CD14-positive monocyte (primary cell): ENCODE results near the gene UBL3. TPM values are rescaled to one million over a fixed set of nuclear protein-coding genes. Genes with fewer than 3 reads are reported as not detected.

ENCODE experiments used
- DNase-seq, 3 donors: peaks; one replicate each; pipeline ENCODE4 v3.0.0-alpha.2; 2011 to 2022
- H2AFZ ChIP-seq: 2 replicates; pipeline ENCODE4 v1.6.0; 2012; ENCODE audit warnings: mild to moderate bottlenecking, low read depth, low read length, inconsistent platforms; ENCODE audit not compliant: insufficient read depth, poor library complexity, severe bottlenecking
- H3K27ac ChIP-seq, 2 donors: 1 replicate in 1 of 2; 2 replicates in 1 of 2; pipeline ENCODE4 v1.5.1; 2012 to 2013; ENCODE audit warnings: low read length in 2 of 2, control low read depth in 1 of 2, inconsistent platforms in 1 of 2, low read depth in 1 of 2, mild to moderate bottlenecking in 1 of 2
- H3K27me3 ChIP-seq, 2 donors: one replicate each; pipeline versions ENCODE4 v1.6.0 to v1.6.1; 2011 to 2013; ENCODE audit warnings: low read length in 2 of 2; ENCODE audit not compliant: control insufficient read depth in 2 of 2, insufficient read depth in 2 of 2
- H3K36me3 ChIP-seq, 2 donors: replicated peaks in 1 of 2; 1 replicate in 1 of 2; 2 replicates in 1 of 2; pipeline versions ENCODE4 v1.5.1 to v1.6.1; 2012 to 2013; ENCODE audit warnings: low read length in 2 of 2, control low read depth in 1 of 2, inconsistent platforms in 1 of 2, mild to moderate bottlenecking in 1 of 2; ENCODE audit not compliant: insufficient read depth in 2 of 2, control insufficient read depth in 1 of 2
- H3K4me1 ChIP-seq, 2 donors: 1 replicate in 1 of 2; 2 replicates in 1 of 2; pipeline versions ENCODE4 v1.5.1 to v1.6.1; 2012 to 2013; ENCODE audit warnings: low read length in 2 of 2, control low read depth in 1 of 2, inconsistent platforms in 1 of 2, mild to moderate bottlenecking in 1 of 2, moderate library complexity in 1 of 2; ENCODE audit not compliant: insufficient read depth in 2 of 2, control insufficient read depth in 1 of 2
- H3K4me2 ChIP-seq: replicated peaks from 2 replicates; pipeline ENCODE3; 2012; ENCODE audit warnings: low read length, moderate library complexity, mild to moderate bottlenecking; ENCODE audit not compliant: poor library complexity, severe bottlenecking; ENCODE audit errors: extremely low read depth
- H3K4me3 ChIP-seq, 3 experiments: fragments of 200-600 bp in 1 of 3; sonication (generic) in 1 of 3; replicated peaks in 1 of 3; 1 replicate in 2 of 3; 2 replicates in 1 of 3; pipeline ENCODE4 v1.5.1; 2011 to 2013; ENCODE audit warnings: low read length in 3 of 3, mild to moderate bottlenecking in 3 of 3, control low read depth in 2 of 3, low read depth in 2 of 3, inconsistent platforms in 1 of 3, moderate library complexity in 1 of 3
- H3K79me2 ChIP-seq: 2 replicates; pipeline ENCODE4 v1.6.0; 2012; ENCODE audit warnings: mild to moderate bottlenecking, control low read depth, inconsistent platforms, low read length, moderate library complexity; ENCODE audit not compliant: insufficient read depth
- H3K9ac ChIP-seq: 2 replicates; pipeline ENCODE4 v1.6.0; 2017; ENCODE audit warnings: low read length, mild to moderate bottlenecking; ENCODE audit not compliant: insufficient read depth, poor library complexity, severe bottlenecking
- H3K9me3 ChIP-seq, 2 donors: replicated peaks in 1 of 2; 1 replicate in 1 of 2; 2 replicates in 1 of 2; pipeline versions ENCODE4 v1.5.1 to v1.6.1; 2012 to 2013; ENCODE audit warnings: low read length in 2 of 2, control low read depth in 1 of 2; ENCODE audit not compliant: control insufficient read depth in 1 of 2, insufficient read depth in 1 of 2
- H4K20me1 ChIP-seq: 2 replicates; pipeline ENCODE4 v1.6.0; 2012; ENCODE audit warnings: mild to moderate bottlenecking, low read length, control low read depth, moderate library complexity; ENCODE audit not compliant: insufficient read depth
- H3K27ac Mint-ChIP-seq, 7 donors: one replicate each; pipeline ENCODE4 v1.8.0; 2020; ENCODE audit warnings: mild to moderate bottlenecking in 7 of 7, mixed read lengths in 7 of 7, moderate library complexity in 6 of 7, inconsistent platforms in 2 of 7
- H3K27me3 Mint-ChIP-seq, 3 donors: one replicate each; pipeline ENCODE4 v1.8.0; 2021 to 2022; ENCODE audit warnings: low read depth in 3 of 3, mild to moderate bottlenecking in 3 of 3, mixed read lengths in 3 of 3, moderate library complexity in 3 of 3, inconsistent platforms in 1 of 3
- H3K36me3 Mint-ChIP-seq, 2 donors: one replicate each; pipeline ENCODE4 v1.8.0; 2020; ENCODE audit warnings: mixed read lengths in 2 of 2, inconsistent platforms in 1 of 2, mild to moderate bottlenecking in 1 of 2
- H3K4me1 Mint-ChIP-seq: one replicate; pipeline ENCODE4 v1.8.0; 2020; ENCODE audit warnings: mild to moderate bottlenecking, mixed read lengths
- H3K4me3 Mint-ChIP-seq, 2 donors: one replicate each; pipeline ENCODE4 v1.8.0; 2020; ENCODE audit warnings: mild to moderate bottlenecking in 2 of 2, mixed read lengths in 2 of 2, moderate library complexity in 1 of 2
- H3K9me3 Mint-ChIP-seq, 7 donors: one replicate each; pipeline ENCODE4 v1.8.0; 2020 to 2022; ENCODE audit warnings: mixed read lengths in 7 of 7, mild to moderate bottlenecking in 6 of 7, moderate library complexity in 6 of 7, inconsistent platforms in 2 of 7
- CTCF ChIP-seq: fragments of 200-600 bp; IDR thresholded peaks from one replicate; pipeline ENCODE4 v1.8.0; 2022; ENCODE audit warnings: antibody characterized with exemption, mild to moderate bottlenecking
- WGBS: methylation state at CpG from one replicate; pipeline ENCODE4 v1.1.5; 2013; ENCODE audit warnings: missing lambda C conversion rate; ENCODE audit not compliant: insufficient coverage; 5-methylcytosine and 5-hydroxymethylcytosine counted together
- intact Hi-C, 2 donors: fragments of 100-400 bp; cut with micrococcal nuclease; formaldehyde crosslinking; loops; one replicate each; pipeline versions ENCODE4 v1.15.0 to v1.15.1; 2023
- polyA plus RNA-seq, 3 donors: library from polyadenylated mRNA; depleted of rRNA in 1 of 3; unstranded in 2 of 3; stranded (reverse) in 1 of 3; fragments of 300-500 nt in 2 of 3; fragments of >200 nt in 1 of 3; fragmentation: Illumina TruSeq in 2 of 3; gene quantifications; 1 replicate in 2 of 3; 2 replicates in 1 of 3; pipeline ENCODE4 v1.2.3, GENCODE V29; 2012 to 2021

UBL3 gene
- polyA plus RNA-seq, 3 donors, result 13.0 to 32.3 (median 28.2) TPM

GRCh38 chr13:29754473-29754806 lies 96.0 kb downstream of the UBL3 start:
- TF ChIP-seq CTCF, result no peak
- Histone ChIP-seq H3K36me3 (no peaks in the 10 kb centered on the region), H3K27ac (no peak overlapping the region), H3K4me2 (no peak overlapping the region), H3K4me3 (no peak overlapping the region), H3K27me3 (peaks cover 5 to 16% of the 10 kb centered on the region in 2 donors), H3K79me2 (no peaks in the 10 kb centered on the region), H4K20me1 (no peaks in the 10 kb centered on the region), H2AFZ (no peak overlapping the region), H3K9me3 (no peaks in the 10 kb centered on the region), H3K9ac (no peak overlapping the region), H3K4me1 (peaks cover 11 to 12% of the 10 kb centered on the region in 2 donors)
- peaks cover 20 to 28% (median 22%) of the 10 kb centered on the region in 3 donors for H3K27me3 Mint-ChIP-seq
- no peaks in the 10 kb centered on the region for H3K36me3 Mint-ChIP-seq
- DNase-seq, result peak in 2 of 3 donors; percentile 12 to 46
- H3K9me3 Mint-ChIP-seq, result peaks cover 0 to 6% (median 2%) of the 10 kb centered on the region in 7 donors
- intact Hi-C loops, result loop anchor here in 1 of 2 donors (10.0 kb wide), 1 partner anchor 150 kb away; no protein-coding TSS in a partner anchor
- 93% methylated on average over 2 of the region's 4 CpGs for WGBS
- H3K4me1 Mint-ChIP-seq, result peaks cover 11% of the 10 kb centered on the region
- no peak overlapping the region for H3K4me3 Mint-ChIP-seq
- peak overlapping the region in 1 of 7 donors; percentile 72 for H3K27ac Mint-ChIP-seq

- Histone ChIP-seq H3K9ac (no peak overlapping the region), H2AFZ (no peak overlapping the region), H3K4me1 (peaks cover 5 to 6% of the 10 kb centered on the region in 2 donors), H3K4me3 (no peak overlapping the region), H3K4me2 (no peak overlapping the region), H4K20me1 (no peaks in the 10 kb centered on the region), H3K79me2 (no peaks in the 10 kb centered on the region), H3K36me3 (no peaks in the 10 kb centered on the region), H3K27ac (no peak overlapping the region), H3K9me3 (no peaks in the 10 kb centered on the region), H3K27me3 (peaks cover 5 to 16% of the 10 kb centered on the region in 2 donors)
- 95% methylated on average over 7 of the region's 10 CpGs for WGBS
- H3K36me3 Mint-ChIP-seq, result no peaks in the 10 kb centered on the region
- H3K4me3 Mint-ChIP-seq, result no peak overlapping the region
- H3K27me3 Mint-ChIP-seq, result peaks cover 20 to 27% (median 22%) of the 10 kb centered on the region in 3 donors
- H3K27ac Mint-ChIP-seq, result peak overlapping the region in 1 of 7 donors; percentile 52
- intact Hi-C loops, result loop anchor here in 1 of 2 donors (10.0 kb wide), 1 partner anchor 149 kb away; no protein-coding TSS in a partner anchor
- no peak for DNase-seq
- no peak for TF ChIP-seq CTCF
- H3K4me1 Mint-ChIP-seq, result peaks cover 5% of the 10 kb centered on the region
- peaks cover 0 to 6% (median 2%) of the 10 kb centered on the region in 7 donors for H3K9me3 Mint-ChIP-seq
Observed at GRCh38 chr13:29753618-29754472, 96.6 kb downstream of the UBL3 start.
